H1 (cell line): ENCODE data around the gene DCAF15.

Experiments used
- CEBPB ChIP-seq: IDR thresholded peaks from 2 replicates; pipeline ENCODE4 v1.6.1; 2012; ENCODE audit warnings: low read depth, low read length
- CHD1 ChIP-seq: IDR thresholded peaks from 2 replicates; pipeline ENCODE4 v1.6.1; 2012; ENCODE audit warnings: low read depth, low read length, improper control_type of control experiment
- EZH2 ChIP-seq: fragments of 200-600 bp; sonication (generic); IDR thresholded peaks from 2 replicates; pipeline ENCODE4 v1.7.1; 2012; ENCODE audit warnings: low read depth, mild to moderate bottlenecking, moderate library complexity, low read length, inconsistent platforms; ENCODE audit not compliant: severe bottlenecking
- NRF1 ChIP-seq: IDR thresholded peaks from 2 replicates; pipeline ENCODE4 v1.6.1; 2011; ENCODE audit warnings: mild to moderate bottlenecking, low read depth, low read length, improper control_type of control experiment
- POLR2A ChIP-seq, 2 experiments: IDR thresholded peaks; 1 replicate in 1 of 2; 2 replicates in 1 of 2; pipeline ENCODE4 v1.6.1; 2011; ENCODE audit warnings: low read depth in 2 of 2, low read length in 2 of 2, mild to moderate bottlenecking in 2 of 2; ENCODE audit errors: control extremely low read depth in 1 of 2
- RBBP5 ChIP-seq: IDR thresholded peaks from 2 replicates; pipeline ENCODE4 v1.7.1; 2012; ENCODE audit warnings: low read depth, mild to moderate bottlenecking, inconsistent platforms, low read length, moderate library complexity, borderline replicate concordance
- SIN3A ChIP-seq, 2 experiments: IDR thresholded peaks in 1 of 2; conservative IDR thresholded peaks in 1 of 2; 2 replicates each; pipeline ENCODE4 v1.6.1; 2011 to 2012; ENCODE audit warnings: low read length in 2 of 2, improper control_type of control experiment in 1 of 2, low read depth in 1 of 2, mild to moderate bottlenecking in 1 of 2
- YY1 ChIP-seq: IDR thresholded peaks from 2 replicates; pipeline ENCODE4 v1.6.1; 2011; ENCODE audit warnings: low read depth, mild to moderate bottlenecking, low read length
- TF ChIP-seq, protein P1 (sequence below): IDR thresholded peaks from 2 replicates; pipeline ENCODE4 v1.6.1; 2012; ENCODE audit warnings: low read length, inconsistent platforms
- TF ChIP-seq, protein P2 (sequence below), 3 experiments: IDR thresholded peaks; 1 replicate in 2 of 3; 2 replicates in 1 of 3; pipeline versions ENCODE4 v1.5.1 to v1.6.1; 2011; ENCODE audit warnings: low read length in 3 of 3, mild to moderate bottlenecking in 3 of 3, inconsistent platforms in 2 of 3, low read depth in 1 of 3, moderate library complexity in 1 of 3; ENCODE audit not compliant: insufficient read depth in 1 of 3; ENCODE audit errors: control extremely low read depth in 1 of 3

DNA sequence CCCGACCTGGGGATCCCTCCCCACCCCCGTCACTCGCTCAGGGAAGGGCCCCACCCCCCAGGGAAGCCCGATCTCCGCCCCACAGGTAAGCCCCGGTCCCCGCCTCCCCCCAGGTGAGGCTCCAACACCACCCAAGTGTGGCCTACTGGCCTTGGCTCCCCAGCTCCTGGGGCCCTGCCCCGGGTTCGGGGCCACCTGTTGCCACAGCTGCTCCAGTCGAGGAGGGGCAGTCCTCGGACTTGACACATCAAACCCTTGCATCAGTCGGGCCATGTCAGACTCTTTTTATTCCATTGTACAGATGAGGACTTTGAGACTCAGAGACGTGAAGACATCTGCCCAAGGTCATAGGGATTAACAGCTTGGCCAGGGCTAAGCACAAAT, 45.8 kb upstream of the DCAF15 start:
- TF ChIP-seq YY1 (no peak), CHD1 (no peak), POLR2A (IDR thresholded peaks at IDR 0.05; ENCODE audit: control extremely low read depth in 1 of 2, low read depth in 2 of 2, low read length in 2 of 2) (no peak), CEBPB (no peak), RBBP5 (no peak), SIN3A (conservative IDR thresholded peaks at IDR 0.05 in 1 of 2, IDR thresholded peaks at IDR 0.05 in 1 of 2; ENCODE audit: low read depth in 1 of 2, low read length in 2 of 2) (no peak; a peak in 1 of 4 replicates), EZH2 (no peak), NRF1 (no peak)
- TF ChIP-seq, protein P1, sequence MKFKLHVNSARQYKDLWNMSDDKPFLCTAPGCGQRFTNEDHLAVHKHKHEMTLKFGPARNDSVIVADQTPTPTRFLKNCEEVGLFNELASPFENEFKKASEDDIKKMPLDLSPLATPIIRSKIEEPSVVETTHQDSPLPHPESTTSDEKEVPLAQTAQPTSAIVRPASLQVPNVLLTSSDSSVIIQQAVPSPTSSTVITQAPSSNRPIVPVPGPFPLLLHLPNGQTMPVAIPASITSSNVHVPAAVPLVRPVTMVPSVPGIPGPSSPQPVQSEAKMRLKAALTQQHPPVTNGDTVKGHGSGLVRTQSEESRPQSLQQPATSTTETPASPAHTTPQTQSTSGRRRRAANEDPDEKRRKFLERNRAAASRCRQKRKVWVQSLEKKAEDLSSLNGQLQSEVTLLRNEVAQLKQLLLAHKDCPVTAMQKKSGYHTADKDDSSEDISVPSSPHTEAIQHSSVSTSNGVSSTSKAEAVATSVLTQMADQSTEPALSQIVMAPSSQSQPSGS: no peak
- TF ChIP-seq, protein P2, sequence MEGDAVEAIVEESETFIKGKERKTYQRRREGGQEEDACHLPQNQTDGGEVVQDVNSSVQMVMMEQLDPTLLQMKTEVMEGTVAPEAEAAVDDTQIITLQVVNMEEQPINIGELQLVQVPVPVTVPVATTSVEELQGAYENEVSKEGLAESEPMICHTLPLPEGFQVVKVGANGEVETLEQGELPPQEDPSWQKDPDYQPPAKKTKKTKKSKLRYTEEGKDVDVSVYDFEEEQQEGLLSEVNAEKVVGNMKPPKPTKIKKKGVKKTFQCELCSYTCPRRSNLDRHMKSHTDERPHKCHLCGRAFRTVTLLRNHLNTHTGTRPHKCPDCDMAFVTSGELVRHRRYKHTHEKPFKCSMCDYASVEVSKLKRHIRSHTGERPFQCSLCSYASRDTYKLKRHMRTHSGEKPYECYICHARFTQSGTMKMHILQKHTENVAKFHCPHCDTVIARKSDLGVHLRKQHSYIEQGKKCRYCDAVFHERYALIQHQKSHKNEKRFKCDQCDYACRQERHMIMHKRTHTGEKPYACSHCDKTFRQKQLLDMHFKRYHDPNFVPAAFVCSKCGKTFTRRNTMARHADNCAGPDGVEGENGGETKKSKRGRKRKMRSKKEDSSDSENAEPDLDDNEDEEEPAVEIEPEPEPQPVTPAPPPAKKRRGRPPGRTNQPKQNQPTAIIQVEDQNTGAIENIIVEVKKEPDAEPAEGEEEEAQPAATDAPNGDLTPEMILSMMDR (IDR thresholded peaks at IDR 0.05; ENCODE audit: control extremely low read depth in 1 of 3, insufficient read depth in 1 of 3, low read depth in 1 of 3, low read length in 3 of 3): no peak
